IMR-90 (cell line): ENCODE data around the gene PTRH2. TPM values are rescaled to one million over a fixed set of nuclear protein-coding genes. Genes with fewer than 3 reads are reported as not detected.

Experiments
- ATAC-seq: fragments of 200-7000 bp; cut with Tn5 transposase; 2 replicates; pipeline ENCODE4 v1.9.1; 2020; ENCODE audit warnings: low read depth, mild to moderate bottlenecking, moderate library complexity
- BruUV-seq: library from RNA; stranded (reverse); fragments of 400-500 nt; replicated peaks from 2 replicates; lab custom pipeline; 2021; lab: Mats Ljungman, UMichigan
- CTCF ChIA-PET: fragments of 300-600 bp; formaldehyde crosslinking; extraction: SDS; loops from one replicate; lab custom pipeline; 2021; ENCODE audit warnings: antibody characterized with exemption; lab: Yijun Ruan, JAX
- POLR2A ChIA-PET: fragments of 300-600 bp; sonication (Branson Sonifier 250); formaldehyde crosslinking; loops from one replicate; lab custom pipeline; 2022; ENCODE audit warnings: antibody characterized with exemption; ENCODE audit not compliant: unreplicated experiment; lab: Charles Lee
- DNase-seq: peaks from one replicate; pipeline ENCODE4 v3.0.0; 2013
- H2AFZ ChIP-seq: replicated peaks from 2 replicates; pipeline ENCODE3; 2013; ENCODE audit warnings: low read length, mild to moderate bottlenecking; ENCODE audit not compliant: poor library complexity
- H2AK5ac ChIP-seq: 2 replicates; pipeline ENCODE4 v1.6.1; 2013; ENCODE audit warnings: low read depth, low read length, inconsistent platforms
- H2AK9ac ChIP-seq: replicated peaks from 2 replicates; pipeline ENCODE3; 2013; ENCODE audit warnings: mild to moderate bottlenecking, low read depth, low read length, moderate library complexity; ENCODE audit not compliant: poor library complexity
- H2BK120ac ChIP-seq: 2 replicates; pipeline ENCODE4 v1.6.1; 2013; ENCODE audit warnings: low read depth, low read length, inconsistent platforms
- H2BK15ac ChIP-seq: 3 replicates; pipeline ENCODE4 v1.6.1; 2013; ENCODE audit warnings: low read depth, low read length, inconsistent platforms
- H2BK20ac ChIP-seq: 2 replicates; pipeline ENCODE4 v1.6.1; 2013; ENCODE audit warnings: low read depth, mild to moderate bottlenecking, inconsistent platforms, low read length, moderate library complexity
- H2BK5ac ChIP-seq: 2 replicates; pipeline ENCODE4 v1.6.1; 2013; ENCODE audit warnings: mild to moderate bottlenecking, low read depth, low read length, inconsistent platforms; ENCODE audit not compliant: poor library complexity, severe bottlenecking
- H3K14ac ChIP-seq: replicated peaks from 2 replicates; pipeline ENCODE4 v1.6.1; 2013; ENCODE audit warnings: low read depth, low read length, inconsistent platforms
- H3K18ac ChIP-seq: 2 replicates; pipeline ENCODE4 v1.6.1; 2013; ENCODE audit warnings: low read depth, low read length, control low read depth
- H3K23ac ChIP-seq: 2 replicates; pipeline ENCODE4 v1.6.1; 2013; ENCODE audit warnings: low read depth, low read length, inconsistent platforms
- H3K27ac ChIP-seq: 2 replicates; pipeline ENCODE4 v1.5.1; 2013; ENCODE audit warnings: mild to moderate bottlenecking, control low read depth, low read length; ENCODE audit not compliant: insufficient read depth
- H3K27me3 ChIP-seq: 2 replicates; pipeline ENCODE4 v1.6.1; 2013; ENCODE audit warnings: low read length; ENCODE audit not compliant: control insufficient read depth, insufficient read depth
- H3K36me3 ChIP-seq: 2 replicates; pipeline ENCODE4 v1.6.1; 2013; ENCODE audit warnings: low read length, mixed read lengths; ENCODE audit not compliant: control insufficient read depth, insufficient read depth
- H3K4ac ChIP-seq: 2 replicates; pipeline ENCODE4 v1.6.1; 2013; ENCODE audit warnings: low read depth, low read length, inconsistent platforms
- H3K4me1 ChIP-seq: 2 replicates; pipeline ENCODE4 v1.6.1; 2013; ENCODE audit warnings: low read length, mixed read lengths; ENCODE audit not compliant: control insufficient read depth, insufficient read depth
- H3K4me2 ChIP-seq: 2 replicates; pipeline ENCODE4 v1.6.1; 2013; ENCODE audit warnings: low read depth, mild to moderate bottlenecking, control low read depth, low read length, moderate library complexity
- H3K4me3 ChIP-seq: 2 replicates; pipeline ENCODE4 v1.5.1; 2013; ENCODE audit warnings: low read depth, mild to moderate bottlenecking, control low read depth, low read length, moderate library complexity; ENCODE audit not compliant: insufficient read depth
- H3K56ac ChIP-seq: 2 replicates; pipeline ENCODE4 v1.6.1; 2013; ENCODE audit warnings: low read length, inconsistent platforms; ENCODE audit not compliant: insufficient read depth; ENCODE audit errors: extremely low read depth
- H3K79me1 ChIP-seq, 2 experiments: 2 replicates each; pipeline ENCODE4 v1.6.1; 2013; ENCODE audit warnings: low read length in 2 of 2, inconsistent platforms in 1 of 2, low read depth in 1 of 2
- H3K9ac ChIP-seq: 2 replicates; pipeline ENCODE4 v1.6.1; 2013; ENCODE audit warnings: low read depth, low read length, control low read depth
- H3K9me1 ChIP-seq: 2 replicates; pipeline ENCODE4 v1.6.1; 2013; ENCODE audit warnings: low read length, inconsistent platforms; ENCODE audit not compliant: insufficient read depth
- H3K9me3 ChIP-seq: 2 replicates; pipeline ENCODE4 v1.6.1; 2013; ENCODE audit warnings: low read length; ENCODE audit not compliant: control insufficient read depth, insufficient read depth
- H4K20me1 ChIP-seq: 2 replicates; pipeline ENCODE4 v1.6.1; 2013; ENCODE audit warnings: low read length, inconsistent platforms; ENCODE audit not compliant: insufficient read depth
- H4K5ac ChIP-seq: 2 replicates; pipeline ENCODE4 v1.6.1; 2013; ENCODE audit warnings: mild to moderate bottlenecking, low read depth, low read length, control low read depth
- H4K8ac ChIP-seq, 2 experiments: 2 replicates each; pipeline ENCODE4 v1.6.1; 2013; ENCODE audit warnings: low read depth in 2 of 2, low read length in 2 of 2, control low read depth in 1 of 2, inconsistent platforms in 1 of 2
- H4K91ac ChIP-seq: 2 replicates; pipeline ENCODE4 v1.6.1; 2013; ENCODE audit warnings: low read depth, low read length, inconsistent platforms; ENCODE audit not compliant: insufficient read depth
- CHD1 ChIP-seq: IDR thresholded peaks from 2 replicates; pipeline ENCODE4 v1.6.1; 2012; ENCODE audit warnings: low read depth, low read length, improper control_type of control experiment
- FOS ChIP-seq: fragments of 150-350 bp; IDR thresholded peaks from 2 replicates; pipeline ENCODE4 v1.6.1; 2016; ENCODE audit warnings: low read depth, low read length
- SMC3 ChIP-seq: fragments of 150-350 bp; IDR thresholded peaks from 2 replicates; pipeline ENCODE4 v1.6.1; 2016; ENCODE audit warnings: low read depth, mild to moderate bottlenecking, antibody characterized with exemption, low read length, moderate library complexity
- WGBS, 2 experiments: methylation state at CpG; one replicate each; pipeline versions ENCODE4 v1.1.5 to v1.1.7; 2013; ENCODE audit warnings: missing lambda C conversion rate in 2 of 2; ENCODE audit not compliant: insufficient read length in 1 of 2; ENCODE audit errors: extremely low coverage in 2 of 2; 5-methylcytosine and 5-hydroxymethylcytosine counted together
- dilution Hi-C: fragments of 300-500 bp; cut with HindIII; formaldehyde crosslinking; loops from one replicate; pipeline ENCODE4 v1.14.3; 2018; ENCODE audit warnings: low sequenced_read_pairs; ENCODE audit not compliant: unreplicated experiment
- in situ Hi-C: fragments of 300-500 bp; cut with MboI; formaldehyde crosslinking; loops from 3 replicates; pipeline ENCODE4 v1.14.3; 2019; ENCODE audit warnings: low sequenced_read_pairs, inconsistent platforms, mixed read lengths
- intact Hi-C: fragments of 100-400 bp; cut with micrococcal nuclease; formaldehyde crosslinking; loops from 2 replicates; pipeline ENCODE4 v1.10.0; 2022
- polyA plus RNA-seq, 3 experiments: library from polyadenylated mRNA; depleted of rRNA; stranded (reverse); fragments of >200 nt; gene quantifications; 2 replicates each; pipeline ENCODE4 v1.2.3, GENCODE V29; 2012; ENCODE audit warnings: low replicate concordance in 1 of 3
- total RNA-seq: library from RNA; depleted of rRNA; stranded (reverse); fragments of >200 nt; gene quantifications from 2 replicates; pipeline ENCODE4 v1.2.3, GENCODE V29; 2012

The PTRH2 gene
- total and polyA plus RNA-seq, 2 of the 4 experiments (the other 2 are of a cell fraction): 24.9 to 49.7 TPM

GRCh38 chr17:59733697-59734096 lies 26.5 kb upstream of the PTRH2 start:
- no TSS peak for BruUV-seq
- H4K5ac ChIP-seq: no peak overlapping the region
- H4K20me1 ChIP-seq: no peaks in the 10 kb centered on the region
- H3K4me1 ChIP-seq: no peaks in the 10 kb centered on the region; the same call in 1 of the 2 replicates
- H4K91ac ChIP-seq: no peak overlapping the region
- in situ Hi-C loops (no loop called here), dilution Hi-C loops (no loop called here), intact Hi-C loops (no loop called here)
- no peak overlapping the region for H2BK5ac ChIP-seq
- H3K9ac ChIP-seq: no peak overlapping the region
- no peak overlapping the region for H4K8ac ChIP-seq
- H3K23ac ChIP-seq: no peak overlapping the region
- H3K4me3 ChIP-seq: no peak overlapping the region
- WGBS, 2 experiments: no CpG with 5 or more reads among the region's 2 CpGs
- no peaks in the 10 kb centered on the region for H3K9me3 ChIP-seq
- H3K27me3 ChIP-seq: no peaks in the 10 kb centered on the region
- peaks cover 3% of the 10 kb centered on the region for H3K36me3 ChIP-seq
- ChIA-PET CTCF (no interaction called here), POLR2A (no interaction called here)
- no peak overlapping the region for H2AK5ac ChIP-seq
- H3K14ac ChIP-seq: no peak overlapping the region
- no peak overlapping the region for H3K4ac ChIP-seq
- H3K9me1 ChIP-seq: peaks cover 2% of the 10 kb centered on the region; the same call in 1 of the 2 replicates
- no peak overlapping the region for H2BK15ac ChIP-seq
- no peak overlapping the region for H3K4me2 ChIP-seq
- no peak for ATAC-seq
- peaks cover 12 to 48% of the 10 kb centered on the region in 2 experiments for H3K79me1 ChIP-seq
- no peak overlapping the region for H2BK120ac ChIP-seq
- no peak overlapping the region for H3K18ac ChIP-seq
- DNase-seq: no peak
- no peak overlapping the region for H2AFZ ChIP-seq
- no peak overlapping the region for H3K56ac ChIP-seq
- H3K27ac ChIP-seq: no peak overlapping the region
- H2BK20ac ChIP-seq: no peak overlapping the region
- TF ChIP-seq SMC3: no peak
- no peak for TF ChIP-seq FOS
- no peak for TF ChIP-seq CHD1
- H2AK9ac ChIP-seq: no peak overlapping the region
